Tibial artery (tissue), 4 donors: ENCODE data around the gene RSL1D1.
A peak's percentile ranks its signal among the peaks of the same experiment; 100 is the strongest.

ENCODE experiments used
- DNase-seq, 2 donors: peaks; one replicate each; pipeline ENCODE4 v3.0.0-alpha.2; 2019
- H3K27ac ChIP-seq, 2 donors: fragments of 200-600 bp; sonication (generic) in 1 of 2; 1 replicate in 1 of 2; 2 replicates in 1 of 2; pipeline ENCODE4 v1.5.1; 2018 to 2019; ENCODE audit warnings: mild to moderate bottlenecking in 1 of 2
- H3K27me3 ChIP-seq, 2 donors: fragments of 200-600 bp; sonication (generic) in 1 of 2; one replicate each; pipeline versions ENCODE4 v1.5.1 to v1.6.0; 2016 to 2019
- H3K36me3 ChIP-seq, 3 donors: fragments of 200-600 bp; sonication (generic) in 2 of 3; one replicate each; pipeline ENCODE4 v1.5.1; 2016 to 2019; ENCODE audit warnings: mild to moderate bottlenecking in 2 of 3
- H3K4me1 ChIP-seq, 4 donors: fragments of 200-600 bp; sonication (generic) in 2 of 4; 1 replicate in 3 of 4; 2 replicates in 1 of 4; pipeline ENCODE4 v1.5.1; 2016 to 2019
- H3K4me3 ChIP-seq, 2 donors: fragments of 200-600 bp; sonication (generic) in 1 of 2; 1 replicate in 1 of 2; 2 replicates in 1 of 2; pipeline ENCODE4 v1.5.1; 2018 to 2019; ENCODE audit warnings: mild to moderate bottlenecking in 2 of 2
- H3K9me3 ChIP-seq, 3 donors: fragments of 200-600 bp; sonication (generic) in 1 of 3; one replicate each; pipeline ENCODE4 v1.5.1; 2016 to 2019
- intact Hi-C: fragments of 100-400 bp; cut with DNase I; formaldehyde crosslinking; loops from one replicate; pipeline ENCODE4 v1.15.0; 2023; ENCODE audit warnings: low total_unique reads
- TF ChIP-seq, protein P1 (sequence below), 2 experiments: fragments of 200-600 bp in 1 of 2; fragments of 450-650 bp in 1 of 2; IDR thresholded peaks; one replicate each; pipeline ENCODE4 v1.5.1; 2017 to 2019; ENCODE audit warnings: antibody characterized with exemption in 2 of 2, mild to moderate bottlenecking in 1 of 2, moderate library complexity in 1 of 2

The RSL1D1 gene

DNA sequence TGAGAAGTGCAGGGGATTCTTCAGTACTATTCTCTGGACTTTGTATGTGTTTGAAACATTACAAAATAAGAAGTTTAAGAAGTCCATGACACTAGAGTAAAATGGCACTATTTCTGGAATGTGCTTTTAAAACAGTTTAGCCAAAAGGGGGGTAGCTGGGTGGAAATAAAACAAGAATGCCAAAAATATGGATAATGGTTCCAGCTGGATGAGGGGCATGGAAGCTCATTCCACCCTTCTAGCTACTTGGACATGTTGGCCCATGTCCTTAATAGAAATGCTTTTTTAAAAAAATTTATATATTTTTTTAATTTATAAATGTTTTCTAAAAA, 67.3 kb downstream of the RSL1D1 start:
- Histone ChIP-seq H3K36me3 (peaks cover under 1 to 6% (median under 1%) of the 10 kb centered on the region in 3 donors), H3K27me3 (no peaks in the 10 kb centered on the region), H3K4me3 (peak overlapping the region in 1 of 2 donors; percentile 38), H3K27ac (peak overlapping the region; percentile 77 to 90), H3K9me3 (no peaks in the 10 kb centered on the region), H3K4me1 (peaks cover 0 to 88% (median 44%) of the 10 kb centered on the region in 4 donors)
- intact Hi-C loops, result loop anchor here (5.0 kb wide), 1 partner anchor 527 kb away; the partner anchor contains the start of gene SOCS1
- TF ChIP-seq, protein P1, sequence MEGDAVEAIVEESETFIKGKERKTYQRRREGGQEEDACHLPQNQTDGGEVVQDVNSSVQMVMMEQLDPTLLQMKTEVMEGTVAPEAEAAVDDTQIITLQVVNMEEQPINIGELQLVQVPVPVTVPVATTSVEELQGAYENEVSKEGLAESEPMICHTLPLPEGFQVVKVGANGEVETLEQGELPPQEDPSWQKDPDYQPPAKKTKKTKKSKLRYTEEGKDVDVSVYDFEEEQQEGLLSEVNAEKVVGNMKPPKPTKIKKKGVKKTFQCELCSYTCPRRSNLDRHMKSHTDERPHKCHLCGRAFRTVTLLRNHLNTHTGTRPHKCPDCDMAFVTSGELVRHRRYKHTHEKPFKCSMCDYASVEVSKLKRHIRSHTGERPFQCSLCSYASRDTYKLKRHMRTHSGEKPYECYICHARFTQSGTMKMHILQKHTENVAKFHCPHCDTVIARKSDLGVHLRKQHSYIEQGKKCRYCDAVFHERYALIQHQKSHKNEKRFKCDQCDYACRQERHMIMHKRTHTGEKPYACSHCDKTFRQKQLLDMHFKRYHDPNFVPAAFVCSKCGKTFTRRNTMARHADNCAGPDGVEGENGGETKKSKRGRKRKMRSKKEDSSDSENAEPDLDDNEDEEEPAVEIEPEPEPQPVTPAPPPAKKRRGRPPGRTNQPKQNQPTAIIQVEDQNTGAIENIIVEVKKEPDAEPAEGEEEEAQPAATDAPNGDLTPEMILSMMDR (IDR thresholded peaks at IDR 0.05), result no peak
- DNase-seq, result no peak
